GM21423 (cell line): ENCODE measurements around the gene SLC7A10.

Experiments used
- ATAC-seq: cut with Tn5 transposase; IDR thresholded peaks from one replicate; pipeline ENCODE4 v1.9.1; 2021; ENCODE audit warnings: mild to moderate bottlenecking, moderate library complexity; ENCODE audit not compliant: unreplicated experiment

SLC7A10 gene

DNA sequence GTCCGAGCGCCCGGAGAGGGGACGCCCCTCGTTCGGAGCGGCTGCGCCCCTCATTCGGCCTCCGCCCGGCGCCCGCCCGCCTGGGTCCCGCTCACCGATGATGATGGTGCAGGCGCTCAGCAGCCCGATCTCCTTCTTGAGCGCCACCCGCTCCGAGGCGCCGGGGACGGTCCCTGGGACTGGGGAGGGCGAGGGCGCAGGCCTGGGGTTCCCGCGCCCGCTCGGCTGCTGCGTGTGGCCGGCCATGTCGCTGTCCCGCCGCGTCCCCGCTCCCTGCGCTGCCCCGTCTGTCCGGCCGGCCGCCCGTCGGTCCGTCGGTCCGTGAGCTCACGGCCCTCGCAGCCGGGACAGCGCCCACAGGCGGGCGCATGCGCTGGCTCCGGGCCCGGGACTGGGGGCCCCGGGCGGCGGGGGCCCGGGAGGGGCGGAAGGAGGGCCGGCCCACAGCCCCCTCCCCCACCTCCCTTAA lies at the start of gene SLC7A10:
Gene SLC7A10, minus strand, starts transcription at position 393 of the 469 bp plus-strand sequence. Its CDS starts 147 bp downstream, at position 246.
- no peak for ATAC-seq

DNA sequence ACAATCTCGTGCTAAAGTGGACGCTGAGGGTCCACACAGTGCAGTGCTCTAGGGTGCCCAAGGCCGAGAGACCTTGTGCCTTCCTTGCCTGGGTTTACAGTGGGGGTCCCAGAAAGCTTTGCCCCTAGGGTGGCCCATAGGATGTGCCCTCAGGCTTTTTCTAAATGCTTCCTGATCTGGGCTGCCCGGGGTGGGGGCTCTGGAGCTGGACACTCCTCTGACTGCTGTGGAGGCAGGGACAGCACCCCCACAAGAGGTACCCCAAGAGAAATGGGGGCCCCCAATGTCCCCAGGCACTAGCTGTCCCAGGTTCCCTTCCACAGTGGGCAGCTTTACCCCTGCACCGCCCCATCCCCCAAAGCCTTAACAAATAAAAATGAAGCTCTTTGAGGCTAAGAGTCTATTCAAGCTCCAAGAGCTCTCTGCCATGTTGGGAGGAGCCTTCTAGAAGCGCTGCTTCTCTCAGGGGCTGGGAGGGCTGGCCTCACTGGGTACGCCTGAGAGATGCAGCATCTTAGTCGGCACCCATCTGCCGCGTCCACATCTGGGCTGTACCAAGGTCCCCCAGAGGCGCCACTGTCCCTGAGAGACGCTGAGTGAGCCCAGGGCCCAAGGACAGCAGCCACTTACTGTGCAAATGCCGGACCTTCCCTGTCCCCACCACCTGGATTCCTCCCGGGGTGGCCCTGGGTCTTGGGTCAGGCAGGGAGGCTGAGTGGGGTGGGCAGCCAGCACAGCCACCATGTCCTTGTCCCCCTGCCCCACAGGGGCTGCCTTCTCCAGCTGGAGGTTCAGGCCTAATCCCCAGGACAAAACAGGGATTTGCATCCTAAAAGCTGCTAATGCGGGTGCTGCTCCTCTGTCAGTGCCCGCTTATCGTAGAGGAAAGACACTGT lies 49.3 kb upstream of the SLC7A10 start:
- no peak for ATAC-seq

DNA sequence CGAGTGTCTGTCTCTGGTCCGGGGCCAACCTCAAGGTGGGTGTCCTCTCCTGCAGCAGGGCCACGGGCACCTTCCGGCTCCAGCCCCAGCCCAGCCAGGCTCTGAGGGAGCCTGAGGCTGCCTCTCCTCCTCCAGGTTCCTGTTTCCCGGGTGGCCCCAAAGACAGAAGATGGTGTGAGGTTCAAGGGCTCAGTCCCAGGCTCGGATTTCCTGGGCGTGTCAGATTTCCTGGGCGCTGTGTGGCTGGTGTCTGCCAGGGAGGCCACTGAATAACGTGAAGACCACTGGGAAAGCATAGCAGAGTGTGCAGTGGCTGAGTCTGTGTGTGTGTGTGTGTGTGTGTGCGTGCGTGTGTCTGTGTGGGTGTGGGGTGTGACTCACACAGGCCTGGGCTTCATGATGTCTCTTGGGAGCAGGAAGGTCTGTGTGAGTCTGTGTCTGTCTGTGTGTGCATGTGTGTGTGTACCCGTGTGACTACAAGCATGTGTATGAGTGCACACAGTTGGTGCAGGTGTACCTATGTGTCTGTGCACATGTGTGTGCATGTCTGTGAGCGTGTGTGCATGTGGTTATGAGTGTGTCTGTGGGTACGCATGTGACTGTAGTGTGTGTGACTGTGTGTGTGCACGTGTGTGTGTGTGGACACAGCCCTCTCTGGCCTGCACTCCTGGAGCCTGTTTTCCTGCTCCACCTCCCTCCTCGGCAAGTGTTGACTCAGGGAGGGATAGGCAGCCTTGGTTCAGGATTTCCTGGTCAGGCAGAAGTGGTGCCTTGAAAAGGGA lies 48.4 kb upstream of the SLC7A10 start:
- no peak for ATAC-seq

DNA sequence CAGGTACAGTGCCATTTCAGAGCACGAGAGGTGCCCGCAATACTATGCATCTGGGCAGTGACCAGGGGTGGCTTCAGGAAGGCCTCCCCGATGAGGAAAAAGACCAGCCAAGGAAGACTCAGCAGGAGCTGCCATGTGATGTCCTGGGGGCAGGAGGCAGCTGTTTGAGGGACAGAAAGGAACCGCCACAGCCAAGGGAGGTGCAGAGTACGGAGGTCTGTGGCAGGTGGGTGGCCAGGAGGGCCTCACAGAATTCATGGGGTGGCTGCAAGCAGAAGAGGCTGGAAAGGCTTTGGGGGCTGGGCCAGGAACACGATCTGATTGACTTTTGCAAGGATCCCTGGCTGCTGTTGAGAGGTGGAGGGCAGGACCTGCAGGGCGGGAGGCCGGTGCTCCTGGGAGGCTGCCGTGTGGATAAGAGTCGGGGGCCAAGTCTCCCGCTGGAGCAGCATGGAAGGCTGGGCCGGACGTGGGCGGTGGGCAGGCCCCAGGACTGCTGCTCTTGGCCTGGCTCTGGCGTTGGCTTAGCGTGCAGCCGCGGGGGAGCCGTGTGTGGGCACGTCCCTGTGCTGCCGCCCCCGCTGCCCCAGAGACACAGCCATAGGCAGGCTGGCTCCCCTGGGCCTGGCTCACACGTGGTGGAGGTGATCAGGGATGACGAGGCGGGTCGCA lies 47.6 kb upstream of the SLC7A10 start:
- no peak for ATAC-seq

DNA sequence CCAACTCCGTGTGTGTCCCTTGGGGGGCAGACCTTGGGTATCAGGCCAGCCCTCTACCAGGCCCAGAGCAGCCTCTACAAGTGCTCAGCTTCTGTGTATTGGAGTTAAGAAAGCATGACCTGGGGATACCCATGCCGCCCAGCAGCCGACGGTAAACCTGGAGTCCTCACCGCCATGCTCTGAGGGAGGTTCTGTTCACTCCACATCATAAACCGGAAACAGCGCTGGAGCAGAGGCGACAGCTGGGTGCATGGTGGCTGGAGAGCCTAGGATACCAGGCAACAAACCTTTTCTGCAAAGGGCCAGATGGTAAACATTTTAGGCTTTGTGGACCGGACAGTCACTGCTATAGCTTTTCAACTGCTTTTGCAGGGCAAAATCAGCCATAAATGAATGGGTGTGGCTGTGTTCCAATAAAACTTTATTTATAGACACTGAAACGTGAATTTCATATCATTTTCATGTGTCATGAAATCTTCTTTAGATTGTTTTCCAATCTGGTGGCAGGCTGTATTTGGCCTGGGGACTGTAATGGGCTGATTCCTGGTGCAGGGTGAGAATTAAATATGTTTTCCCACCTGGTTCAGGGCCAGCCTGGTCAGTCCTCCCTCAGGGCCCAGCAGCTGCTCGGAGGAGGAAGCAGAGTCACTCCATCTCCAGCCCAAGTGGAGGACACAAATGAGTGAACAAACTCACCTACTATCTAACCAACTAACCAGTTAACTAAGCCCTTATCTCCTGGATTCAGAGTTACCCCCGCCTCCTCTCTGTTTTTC lies 45.8 kb upstream of the SLC7A10 start:
- ATAC-seq, result no peak

DNA sequence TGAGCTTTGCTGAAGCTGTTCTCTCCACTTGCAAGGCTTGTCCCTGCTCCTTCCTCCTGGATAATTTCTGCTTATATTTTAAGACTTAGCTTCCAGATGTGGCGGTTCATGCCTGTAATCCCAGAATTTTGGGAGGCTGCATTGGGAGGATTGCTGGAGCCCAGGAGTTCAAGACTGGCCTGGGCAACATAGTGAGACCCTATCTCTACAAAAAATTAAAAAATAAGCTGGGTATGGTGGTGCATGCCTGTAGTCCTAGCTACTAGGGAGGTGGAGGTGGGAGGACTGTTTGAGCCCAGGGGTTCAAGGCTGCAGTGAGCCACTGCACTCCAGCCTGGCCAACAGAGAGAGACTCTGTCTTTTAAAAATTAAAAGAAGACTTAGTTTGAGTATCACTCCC lies 45.1 kb upstream of the SLC7A10 start:
- no peak for ATAC-seq

DNA sequence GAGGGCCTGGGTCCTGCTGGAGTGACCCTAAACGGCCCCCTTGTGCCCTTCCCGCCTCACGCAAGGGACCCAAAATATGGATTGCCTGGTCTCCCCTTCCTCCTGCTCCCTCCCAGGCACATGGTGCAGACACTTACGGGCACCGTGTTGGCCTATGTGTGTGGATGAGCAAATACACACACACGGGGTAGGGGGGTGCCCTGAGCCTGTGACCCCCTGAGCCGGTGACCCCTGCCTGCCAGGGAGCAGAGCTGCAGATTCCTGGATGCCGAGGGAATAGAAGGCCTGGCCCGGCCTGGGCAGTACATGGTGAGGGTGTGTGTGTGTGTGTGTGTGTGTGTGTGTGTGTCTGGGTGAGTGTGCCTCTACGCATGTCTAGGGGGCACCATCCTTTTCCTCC lies 43.4 kb upstream of the SLC7A10 start:
- ATAC-seq, result no peak

DNA sequence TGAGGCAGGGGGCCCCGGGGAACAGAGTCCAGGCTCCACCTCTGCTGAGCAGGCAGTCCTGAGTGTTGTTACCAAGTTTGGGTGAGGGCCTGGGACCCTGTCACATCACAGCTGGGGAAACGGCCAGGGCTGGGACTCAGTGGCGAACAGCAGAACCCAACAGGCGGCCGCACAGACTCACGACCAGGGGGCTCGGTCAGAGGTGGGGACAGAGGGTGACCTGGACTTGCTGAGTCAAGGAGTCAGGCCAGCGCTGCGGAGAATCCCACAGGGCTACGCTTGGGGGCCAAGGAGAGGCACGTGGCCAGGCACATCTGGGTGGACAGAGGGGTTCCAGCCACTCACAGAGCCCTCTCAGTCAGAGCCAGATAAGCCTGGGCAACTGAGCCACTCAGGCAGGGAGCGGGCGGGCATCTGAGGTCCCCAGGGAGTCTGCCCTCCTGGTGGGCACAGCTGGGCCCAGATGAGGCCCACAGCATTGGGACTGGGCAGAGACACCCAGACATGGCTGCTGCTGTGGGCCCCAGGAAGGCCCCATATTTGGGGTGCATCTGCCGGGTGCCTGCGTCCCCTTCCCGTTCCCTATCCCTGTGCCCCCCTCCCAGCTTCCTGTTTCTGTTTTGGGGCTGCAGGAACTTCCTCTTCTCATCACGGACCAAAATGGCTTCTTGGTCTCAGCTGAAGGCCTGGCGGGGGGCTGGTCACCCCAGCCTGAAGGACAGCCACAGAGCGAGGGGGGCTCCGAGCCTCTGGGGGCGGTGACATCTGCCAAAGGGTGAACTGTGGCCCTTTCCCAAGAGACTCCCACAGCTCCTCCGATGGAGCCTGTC lies 42.7 kb upstream of the SLC7A10 start:
- ATAC-seq, result no peak

DNA sequence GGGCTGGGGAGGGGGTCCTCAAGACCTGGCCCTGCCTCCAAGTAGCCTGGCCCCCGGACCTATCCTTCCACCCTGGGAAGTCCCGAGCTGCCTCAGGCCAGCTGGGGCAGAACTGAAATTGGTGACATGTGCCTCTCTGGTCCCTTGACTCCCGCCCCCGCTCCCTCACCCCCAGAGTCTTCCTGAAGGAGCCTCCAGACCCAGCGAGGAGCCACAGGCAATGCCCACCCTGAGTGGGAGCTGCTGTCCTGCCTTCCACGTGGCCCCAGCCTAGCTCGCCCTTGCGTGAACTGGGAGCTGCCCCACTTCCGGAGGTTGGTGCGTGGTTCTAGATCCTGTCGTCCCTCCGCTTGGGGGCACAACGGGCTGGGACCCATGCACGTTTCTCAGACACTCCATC lies 42.1 kb upstream of the SLC7A10 start:
- ATAC-seq, result no peak

DNA sequence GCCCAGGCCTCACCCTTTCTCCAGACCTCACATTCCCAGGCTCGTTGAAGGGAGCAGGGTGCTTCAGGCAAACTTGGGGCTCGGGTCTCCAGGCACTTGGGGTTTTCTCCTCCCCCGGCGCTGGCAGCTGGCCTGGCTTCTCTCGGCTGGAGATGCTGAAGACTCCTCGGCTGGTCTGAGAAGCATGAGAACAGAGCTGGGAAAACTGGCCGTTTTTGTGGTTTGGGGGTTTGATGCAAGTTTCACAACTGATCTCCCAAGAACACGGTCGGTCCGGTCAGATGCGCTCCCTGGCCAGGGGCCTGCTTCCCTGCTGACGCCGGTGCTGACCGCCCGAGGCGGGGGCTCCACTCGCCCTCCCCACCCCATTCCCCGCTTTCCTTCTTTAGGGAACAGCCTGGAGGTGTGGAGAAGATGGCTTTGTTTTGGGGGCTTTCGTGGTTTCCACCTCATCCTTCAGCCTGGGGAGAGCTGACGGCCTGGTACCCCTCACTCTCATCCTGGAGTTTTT lies 41.4 kb upstream of the SLC7A10 start:
- no peak for ATAC-seq

DNA sequence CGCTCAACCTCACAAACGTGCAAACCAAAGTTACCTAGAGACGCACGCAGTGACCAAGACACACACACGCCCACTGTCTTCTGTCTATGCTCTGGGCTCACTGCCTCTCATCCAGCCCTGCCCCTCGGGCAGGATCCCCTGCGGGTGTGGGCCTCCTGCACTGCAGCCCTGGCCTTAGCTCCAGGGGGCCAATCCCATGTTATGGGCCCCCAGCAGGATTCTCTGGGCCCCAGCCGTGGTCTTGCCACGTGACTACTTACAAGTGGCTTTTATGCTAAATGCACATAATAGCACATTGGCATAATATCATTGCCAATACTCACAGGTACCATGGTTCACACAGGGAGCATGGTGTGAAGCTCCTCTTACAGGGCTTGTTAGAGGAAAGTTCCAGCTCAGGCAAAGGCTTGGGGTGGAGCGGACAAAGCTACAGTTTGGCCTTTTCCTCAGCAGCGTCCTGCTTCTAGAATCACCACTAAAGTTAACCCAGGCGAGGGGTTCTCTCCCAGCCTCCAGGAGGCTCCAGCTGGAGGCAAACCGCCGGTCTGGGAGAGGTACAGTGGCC lies 39.3 kb upstream of the SLC7A10 start:
- no peak for ATAC-seq

DNA sequence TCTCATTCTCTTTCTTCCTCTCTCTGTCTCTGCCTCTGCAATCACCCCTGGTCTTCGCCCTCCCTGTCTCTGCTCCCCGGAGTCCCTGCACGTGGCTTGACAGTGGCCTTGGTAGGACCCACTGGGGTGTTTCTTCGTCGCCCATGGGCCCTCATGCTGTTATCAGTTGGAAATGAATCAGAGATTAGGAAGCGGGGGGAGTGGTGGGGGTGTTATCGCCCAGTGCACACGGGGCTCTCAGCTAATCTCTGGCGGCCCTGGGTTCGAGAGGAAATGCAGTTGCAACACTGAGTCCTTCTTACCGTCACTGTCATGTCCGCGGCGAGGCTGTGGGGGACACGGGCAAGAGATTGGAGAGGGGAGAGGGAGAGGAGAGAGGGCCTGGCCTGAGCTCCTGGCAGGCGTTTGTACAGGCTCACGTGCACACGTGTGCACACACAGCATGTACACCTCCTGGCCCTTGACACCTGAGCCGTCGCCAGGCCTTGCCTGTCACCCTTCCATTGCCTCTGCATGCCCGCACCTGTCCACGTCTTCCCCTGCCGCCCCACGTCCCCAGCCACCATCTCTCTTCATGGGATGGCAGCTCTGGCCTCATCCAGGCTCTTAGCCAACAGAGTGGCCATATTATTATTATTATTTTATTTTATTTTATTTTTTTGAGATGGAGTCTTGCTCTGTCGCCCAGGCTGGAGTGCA lies 37.8 kb upstream of the SLC7A10 start:
- no peak for ATAC-seq

DNA sequence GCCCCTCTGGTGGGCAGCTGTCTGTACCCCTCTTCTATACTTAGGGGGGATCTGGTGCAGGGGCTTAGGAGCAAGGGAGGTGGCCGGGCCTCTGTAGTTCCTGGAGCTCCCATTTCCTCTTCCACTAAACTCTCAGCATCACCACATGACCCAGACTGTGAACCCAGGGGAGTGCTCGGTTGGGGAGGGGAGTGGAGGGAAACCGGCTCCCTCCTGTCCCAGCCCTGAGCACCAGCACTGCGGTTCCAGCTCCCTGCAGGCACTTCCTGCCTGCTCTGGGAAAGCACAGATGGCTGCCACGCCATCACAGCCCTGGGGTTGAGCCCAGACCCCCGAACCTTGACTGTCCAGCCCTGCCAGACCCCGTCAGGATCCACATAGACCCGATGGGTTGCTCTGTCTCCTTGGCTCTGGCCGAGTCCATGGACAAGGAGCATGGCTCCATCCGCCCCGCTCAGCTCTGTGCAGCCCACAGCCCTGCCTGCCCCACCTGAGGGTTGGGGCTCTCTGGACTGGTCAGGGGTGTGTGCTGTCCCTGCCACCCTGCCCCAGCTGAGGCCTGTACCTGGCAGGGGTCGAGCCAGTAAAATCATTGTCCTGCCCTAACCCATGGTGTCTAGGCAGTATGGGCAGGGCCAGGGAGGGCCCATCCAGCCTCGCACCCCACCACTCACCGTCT lies 36.0 kb upstream of the SLC7A10 start:
- no peak for ATAC-seq

DNA sequence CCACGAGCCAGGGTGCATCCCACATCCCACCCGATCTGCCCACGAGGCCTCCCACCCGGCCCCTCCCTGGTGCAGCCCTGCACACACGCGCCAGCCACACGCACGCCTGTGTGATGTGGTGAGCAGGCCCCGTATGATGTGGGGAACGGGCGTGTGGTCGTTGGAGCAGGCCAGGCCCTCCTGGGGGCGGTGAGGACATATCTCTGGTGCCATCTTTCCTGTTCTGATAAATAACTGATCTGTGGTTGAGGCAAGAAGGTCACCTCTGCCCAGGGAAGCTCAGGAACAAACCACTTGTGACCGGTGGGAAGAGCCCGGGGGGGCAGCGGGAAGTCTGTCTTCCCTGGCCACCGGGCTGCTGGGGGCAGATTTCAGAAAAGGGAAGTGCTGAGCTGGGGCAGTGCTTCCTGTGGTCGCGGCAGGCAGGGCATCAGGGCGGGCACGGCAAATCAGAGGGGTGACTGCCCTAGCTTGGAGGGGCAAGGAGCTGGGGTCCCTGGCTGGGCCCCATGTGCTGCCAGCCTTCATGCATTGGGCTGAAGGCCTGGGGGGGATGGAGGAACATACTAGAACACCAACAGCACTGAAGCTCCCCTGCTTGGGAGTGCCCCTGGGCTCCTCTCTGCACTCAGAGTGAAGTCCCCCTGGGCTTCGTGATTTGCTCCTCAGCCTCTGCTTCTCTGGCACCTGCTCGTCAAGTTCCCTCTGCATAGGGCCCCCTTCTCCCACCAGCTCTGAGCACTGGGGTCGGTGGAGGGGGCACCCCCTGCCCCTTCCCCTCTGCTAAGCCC lies 35.2 kb upstream of the SLC7A10 start:
- ATAC-seq, result no peak

DNA sequence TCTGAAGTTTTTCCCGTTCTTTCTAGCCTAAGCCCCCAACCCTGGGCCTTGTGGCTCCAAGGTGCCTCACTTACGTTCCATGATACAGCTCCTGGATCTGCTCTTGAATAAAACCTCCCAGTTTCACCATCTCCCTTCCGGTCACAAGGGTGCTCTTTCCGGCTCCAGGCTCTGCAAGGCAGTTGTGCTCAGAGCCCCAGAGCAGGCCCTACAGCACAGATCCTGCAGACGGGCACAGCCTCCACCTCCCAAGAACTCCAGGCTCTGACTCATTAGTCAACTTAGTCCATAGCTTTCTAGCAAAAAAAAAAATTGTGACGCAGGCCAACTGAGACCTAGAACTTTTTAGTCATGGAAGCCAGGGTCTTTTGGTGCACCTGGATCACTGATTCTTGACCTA lies 33.9 kb upstream of the SLC7A10 start:
- ATAC-seq, result no peak

DNA sequence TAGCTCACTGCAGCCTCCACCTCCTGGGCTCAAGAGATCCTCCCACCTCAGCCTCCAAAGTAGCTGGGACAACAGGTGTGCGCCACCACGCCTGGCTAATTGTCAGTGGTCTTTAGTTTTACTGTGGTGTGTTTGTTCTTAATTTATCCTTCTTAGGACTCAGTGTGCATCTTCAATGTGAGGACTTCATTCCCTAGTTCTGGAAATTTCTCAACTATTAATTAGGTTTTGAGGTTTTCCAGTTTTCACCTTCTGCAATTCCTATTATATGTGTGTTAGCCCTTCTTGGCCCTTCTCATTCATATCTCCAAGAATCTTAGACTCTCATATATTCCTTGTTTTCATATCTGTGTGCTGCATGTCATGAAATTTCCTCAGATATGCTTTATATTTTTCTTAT lies 32.2 kb upstream of the SLC7A10 start:
- no peak for ATAC-seq

DNA sequence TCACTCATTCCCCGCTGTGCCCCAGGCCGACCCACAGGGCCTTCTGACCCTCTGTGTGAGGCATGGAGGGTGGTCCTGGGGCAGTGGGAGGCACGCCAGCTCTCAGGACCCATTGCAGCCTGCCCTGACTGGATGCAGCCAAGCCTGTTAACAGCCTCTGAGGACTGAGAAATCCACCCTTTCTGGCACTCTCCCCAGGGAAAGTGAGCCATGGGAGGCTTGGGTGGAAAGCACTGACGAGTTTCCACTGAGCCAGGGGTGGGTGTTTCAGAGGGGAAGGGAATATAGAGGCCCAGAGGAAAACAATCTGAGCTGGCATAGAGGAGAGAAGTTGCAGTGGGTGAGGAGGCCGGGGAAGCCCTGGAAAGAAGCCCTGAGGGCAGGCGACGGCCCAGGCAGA lies 30.6 kb upstream of the SLC7A10 start:
- no peak for ATAC-seq
